Renal cortex interstitium (tissue), 11 donors: Measurements from ENCODE around the gene UBALD1. TPM values are rescaled to one million over a fixed set of nuclear protein-coding genes. Genes with fewer than 3 reads are reported as not detected.
"Not testable (repeated sequence)": the region's sequence is repeated elsewhere in the genome, so short reads cannot be mapped to it uniquely, and the experiment has no call there.

Experiments used
- DNase-seq, 11 donors: peaks; one replicate each; pipeline ENCODE4 v3.0.0-alpha.2; 2013; ENCODE audit warnings: low read depth in 9 of 11, low spot score in 4 of 11; ENCODE audit errors: extremely low read depth in 1 of 11
- polyA plus RNA-seq, 3 donors: library from polyadenylated mRNA; unstranded; fragments of 120-200 nt; gene quantifications; one replicate each; pipeline ENCODE4 v1.2.1, GENCODE V29; 2013; ENCODE audit not compliant: insufficient read length in 3 of 3

Gene UBALD1
- polyA plus RNA-seq, 3 donors: 11.6 to 31.8 (median 23.5) TPM

DNA sequence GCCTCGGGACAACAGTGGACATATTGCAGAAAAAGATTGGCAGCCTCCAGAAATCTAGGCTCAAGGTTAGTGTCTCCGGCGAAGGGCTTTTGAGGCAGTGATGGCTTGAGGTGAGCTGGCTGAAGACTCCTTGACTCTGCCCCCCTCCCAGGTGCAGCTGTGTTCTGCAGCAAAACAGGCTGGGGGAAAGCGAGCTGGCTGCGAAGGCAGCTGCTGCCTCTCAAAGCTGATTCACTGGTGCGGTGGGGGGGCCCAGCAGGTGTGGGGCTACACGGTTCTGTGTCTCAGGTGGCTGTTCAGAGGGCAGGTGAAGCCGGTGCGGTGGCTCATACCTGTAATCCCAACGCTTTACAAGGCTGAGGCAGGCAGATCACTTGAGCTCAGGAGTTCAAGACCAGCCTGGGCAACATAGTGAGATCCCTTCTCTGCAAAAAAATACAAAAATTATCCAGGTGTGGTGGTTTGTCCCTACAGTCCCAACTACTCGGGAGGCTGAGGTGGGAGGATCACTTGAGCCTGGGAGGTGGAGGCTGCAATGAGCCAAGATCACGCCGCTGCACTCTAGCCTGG, 35.6 kb downstream of the UBALD1 start:
- DNase-seq: no peak

GRCh38 chr16:4576008-4576407, 38.7 kb downstream of the UBALD1 start:
- DNase-seq: no peak

- DNase-seq: no peak
These were observed 39.6 kb downstream of the UBALD1 start for GRCh38 chr16:4574919-4575705.

- DNase-seq: not testable (repeated sequence)
These were observed 40.8 kb downstream of the UBALD1 start for GRCh38 chr16:4573926-4574325.

GRCh38 chr16:4572715-4573114, 42.0 kb downstream of the UBALD1 start:
- DNase-seq: peak in 8 of 11 donors; percentile 46 to 63 (median 55)

DNA sequence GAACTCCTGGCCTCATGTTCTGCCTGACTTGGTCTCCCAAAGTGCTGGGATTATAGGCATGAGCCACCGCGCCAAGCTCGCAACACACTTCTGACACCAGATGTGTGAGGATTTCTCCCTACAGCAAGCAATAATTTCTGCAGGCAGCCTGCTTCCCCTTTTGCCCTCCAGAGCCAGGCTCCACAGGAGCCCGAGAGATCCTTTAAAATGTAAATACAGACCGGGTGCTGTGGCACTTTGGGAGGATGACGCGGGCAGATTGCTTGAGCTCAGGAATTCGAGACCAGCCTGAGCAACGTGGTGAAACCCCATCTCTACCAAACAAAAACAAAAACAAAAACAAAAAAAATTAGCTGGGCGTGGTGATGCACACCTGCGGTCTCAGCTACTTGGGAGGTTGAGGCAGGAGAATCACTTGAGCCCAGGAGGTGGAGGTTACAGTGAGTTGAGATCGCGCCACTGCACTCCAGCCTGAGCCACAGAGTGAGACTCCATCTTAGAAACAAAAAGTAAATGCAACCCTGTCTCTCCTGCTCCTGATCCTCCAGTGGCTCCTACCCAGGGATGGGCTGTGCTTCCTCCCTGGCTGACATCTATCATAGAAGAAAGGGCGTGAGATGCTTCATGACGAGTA, 43.9 kb downstream of the UBALD1 start:
- DNase-seq: no peak

DNA sequence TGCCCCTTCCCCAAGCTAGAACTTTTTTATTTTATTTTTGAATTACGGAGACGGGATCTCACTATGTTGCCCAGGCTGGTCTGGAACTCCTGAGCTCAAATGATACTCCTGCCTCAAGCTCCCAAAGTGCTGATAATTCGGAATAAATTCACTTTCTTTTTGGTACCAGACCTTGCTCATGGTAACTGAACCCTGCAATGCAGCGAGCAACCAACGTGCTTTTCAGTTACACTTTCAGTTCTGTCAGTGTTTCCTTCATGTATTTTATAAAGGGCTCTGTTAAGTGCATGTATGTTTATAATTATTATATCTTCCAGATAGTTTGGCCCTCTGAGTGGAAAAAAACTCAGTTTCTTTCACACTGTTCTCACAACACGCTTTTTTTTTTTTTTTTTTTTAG, 44.6 kb downstream of the UBALD1 start:
- no peak for DNase-seq

DNA sequence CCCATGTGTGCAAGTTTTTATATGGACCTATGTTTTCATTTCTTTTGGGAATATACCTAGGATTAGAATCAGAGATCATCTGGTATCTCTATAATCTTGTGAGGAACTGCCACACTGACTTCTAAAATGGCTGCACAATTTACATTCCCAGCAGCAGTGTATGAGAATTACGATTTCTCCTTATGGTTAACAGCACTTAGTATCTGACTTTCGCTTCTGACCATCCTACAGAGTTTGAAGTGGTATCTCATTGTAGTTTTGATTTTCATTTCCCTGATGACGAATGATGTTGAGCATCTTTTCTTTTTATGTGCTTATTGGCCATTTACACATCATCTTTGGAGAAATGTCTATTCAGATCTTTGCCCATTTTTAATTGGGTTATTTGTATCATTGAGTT, 48.5 kb downstream of the UBALD1 start:
- no peak for DNase-seq

DNA sequence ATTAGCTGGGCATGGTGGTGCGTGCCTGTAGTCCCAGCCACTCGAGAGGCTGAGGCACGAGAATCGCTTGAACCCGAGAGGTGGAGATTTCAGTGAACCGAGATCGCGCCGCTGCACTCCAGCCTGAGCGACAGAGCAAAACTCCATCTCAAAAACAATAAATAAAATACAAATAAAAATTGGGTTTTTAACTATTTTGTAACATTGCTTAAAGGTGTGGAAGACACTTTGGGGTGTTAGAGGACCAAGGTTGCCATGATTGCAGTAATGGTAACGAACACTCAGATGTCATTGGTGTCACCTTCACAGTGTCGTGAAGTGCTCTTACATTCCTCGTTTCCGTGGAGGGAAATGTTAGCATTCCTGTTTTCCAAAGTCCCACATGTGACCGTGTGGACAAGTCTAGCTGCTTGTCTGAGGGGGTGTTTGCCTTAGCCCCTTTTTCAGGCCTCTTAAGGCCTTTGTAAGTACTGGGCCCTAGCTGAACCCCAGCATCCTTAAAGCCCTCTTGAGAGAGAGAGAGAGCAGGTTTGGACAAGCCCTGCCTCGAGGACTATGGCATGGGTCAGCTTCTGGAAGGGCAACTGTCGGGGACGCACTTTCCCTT, 49.9 kb downstream of the UBALD1 start:
- no peak for DNase-seq

GRCh38 chr16:4561596-4561995, 53.1 kb downstream of the UBALD1 start:
- DNase-seq: no peak

Other genes with a start within 250 kb of the UBALD1 start
- gene VASN, start 243.0 kb downstream of the UBALD1 start, polyA plus RNA-seq: 10 to 100 TPM; 30.0 to 64.1 (median 57.5) TPM
- 10 to 100 TPM; 14.7 to 26.7 (median 21.5) TPM for gene CORO7, start 198.3 kb downstream of the UBALD1 start, polyA plus RNA-seq
- 10 to 100 TPM; 38.4 to 47.0 (median 40.4) TPM for gene DNAJA3, start 189.0 kb downstream of the UBALD1 start, polyA plus RNA-seq
- gene NMRAL1, start 140.3 kb downstream of the UBALD1 start, polyA plus RNA-seq: 10 to 100 TPM; 32.3 to 54.2 (median 43.5) TPM
- 10 to 100 TPM; 42.0 to 50.8 (median 42.4) TPM for gene HMOX2, start 138.5 kb downstream of the UBALD1 start, polyA plus RNA-seq
- 10 to 100 TPM; 27.9 to 33.2 (median 31.3) TPM for gene CDIP1, start 76.1 kb downstream of the UBALD1 start, polyA plus RNA-seq
- gene C16orf96, start 58.5 kb downstream of the UBALD1 start, polyA plus RNA-seq: under 1 TPM; 0.16 to 0.27 (median 0.24) TPM
- gene MGRN1, start 9.9 kb upstream of the UBALD1 start, polyA plus RNA-seq: 10 to 100 TPM; 42.5 to 68.9 (median 51.9) TPM
- gene NUDT16L1, start 78.7 kb upstream of the UBALD1 start, polyA plus RNA-seq: 10 to 100 TPM; 33.9 to 53.0 (median 43.9) TPM
- 10 to 100 TPM; 22.5 to 34.3 (median 23.0) TPM for gene ANKS3, start 119.4 kb upstream of the UBALD1 start, polyA plus RNA-seq
- gene DNAAF8, start 119.6 kb upstream of the UBALD1 start, polyA plus RNA-seq: 1 to 10 TPM; 1.8 to 3.1 (median 2.1) TPM
- gene ZNF500, start 152.3 kb upstream of the UBALD1 start, polyA plus RNA-seq: 10 to 100 TPM; 12.7 to 20.5 (median 18.5) TPM
- gene SEPTIN12, start 173.5 kb upstream of the UBALD1 start, polyA plus RNA-seq: 1 to 10 TPM in 1 of 3 donors, under 1 TPM in 1, not detected in 1; 0.32 to 6.1 TPM
- gene SMIM22, start 180.5 kb upstream of the UBALD1 start, polyA plus RNA-seq: 10 to 100 TPM in 1 of 3 donors, 1 to 10 TPM in 2; 3.6 to 13.3 (median 9.0) TPM
- gene ROGDI, start 187.7 kb upstream of the UBALD1 start, polyA plus RNA-seq: 10 to 100 TPM; 12.9 to 42.4 (median 41.0) TPM
- 100 to 1,000 TPM in 2 of 3 donors, 10 to 100 TPM in 1; 79.8 to 134 (median 127) TPM for gene GLYR1, start 232.4 kb upstream of the UBALD1 start, polyA plus RNA-seq
- gene UBN1, start 232.6 kb upstream of the UBALD1 start, polyA plus RNA-seq: 10 to 100 TPM; 35.1 to 36.2 (median 35.2) TPM